H9 (cell line): Measurements from ENCODE around the gene IVNS1ABP. TPM values are rescaled to one million over a fixed set of nuclear protein-coding genes. Genes with fewer than 3 reads are reported as not detected.
A peak's percentile ranks its signal among the peaks of the same experiment; 100 is the strongest.

Experiments
- DNase-seq: peaks from one replicate; pipeline ENCODE4 v3.0.0-alpha.2; 2017
- H2AFZ ChIP-seq: one replicate; pipeline ENCODE4 v1.6.1; 2013; ENCODE audit warnings: mild to moderate bottlenecking, low read length, control low read depth, moderate library complexity
- H2AK5ac ChIP-seq: 2 replicates; pipeline ENCODE4 v1.6.1; 2013; ENCODE audit warnings: low read length, control low read depth, mixed read lengths; ENCODE audit not compliant: insufficient read length
- H2BK120ac ChIP-seq: one replicate; pipeline ENCODE4 v1.6.1; 2013; ENCODE audit warnings: low read depth, mild to moderate bottlenecking, low read length, control low read depth, inconsistent platforms; ENCODE audit not compliant: poor library complexity, severe bottlenecking
- H2BK12ac ChIP-seq: 2 replicates; pipeline ENCODE4 v1.6.1; 2013; ENCODE audit warnings: low read length, control low read depth, mixed read lengths, low read depth; ENCODE audit not compliant: insufficient read length
- H2BK15ac ChIP-seq: 2 replicates; pipeline ENCODE4 v1.6.1; 2013; ENCODE audit warnings: low read depth, low read length, control low read depth
- H2BK20ac ChIP-seq: one replicate; pipeline ENCODE4 v1.6.1; 2013; ENCODE audit warnings: low read depth, mild to moderate bottlenecking, low read length, control low read depth, inconsistent platforms; ENCODE audit not compliant: poor library complexity, severe bottlenecking
- H2BK5ac ChIP-seq: 2 replicates; pipeline ENCODE4 v1.6.1; 2013; ENCODE audit warnings: low read length, control low read depth, mixed read lengths; ENCODE audit not compliant: insufficient read length
- H3K14ac ChIP-seq: 2 replicates; pipeline ENCODE4 v1.6.1; 2013; ENCODE audit warnings: low read length, control low read depth; ENCODE audit not compliant: insufficient read depth
- H3K18ac ChIP-seq: 2 replicates; pipeline ENCODE4 v1.6.1; 2013; ENCODE audit warnings: low read depth, mild to moderate bottlenecking, mixed read lengths, low read length, control low read depth; ENCODE audit not compliant: insufficient read length
- H3K23ac ChIP-seq: 2 replicates; pipeline ENCODE4 v1.6.1; 2013; ENCODE audit warnings: low read length, control low read depth, mixed read lengths, low read depth; ENCODE audit not compliant: insufficient read length
- H3K23me2 ChIP-seq: 2 replicates; pipeline ENCODE4 v1.6.1; 2013; ENCODE audit warnings: low read depth, mild to moderate bottlenecking, mixed read lengths, low read length, control low read depth; ENCODE audit not compliant: insufficient read length, poor library complexity, severe bottlenecking
- H3K27ac ChIP-seq: 2 replicates; pipeline ENCODE4 v1.5.1; 2013; ENCODE audit warnings: low read length, control low read depth, mixed read lengths, low read depth; ENCODE audit not compliant: insufficient read length
- H3K27me3 ChIP-seq: 2 replicates; pipeline ENCODE4 v1.6.1; 2013; ENCODE audit warnings: low read length, control low read depth, inconsistent platforms; ENCODE audit not compliant: insufficient read depth
- H3K4ac ChIP-seq: 2 replicates; pipeline ENCODE4 v1.6.1; 2013; ENCODE audit warnings: low read depth, mild to moderate bottlenecking, control low read depth, inconsistent platforms, low read length, moderate library complexity
- H3K4me1 ChIP-seq: 2 replicates; pipeline ENCODE4 v1.6.1; 2013; ENCODE audit warnings: low read length, control low read depth, inconsistent platforms; ENCODE audit not compliant: insufficient read depth
- H3K4me2 ChIP-seq: 2 replicates; pipeline ENCODE4 v1.6.1; 2013; ENCODE audit warnings: low read length, control low read depth, mixed read lengths; ENCODE audit not compliant: insufficient read length, insufficient read depth
- H3K56ac ChIP-seq: 2 replicates; pipeline ENCODE4 v1.6.1; 2013; ENCODE audit warnings: low read depth, mild to moderate bottlenecking, mixed read lengths, low read length, control low read depth; ENCODE audit not compliant: insufficient read length
- H3K79me1 ChIP-seq: 2 replicates; pipeline ENCODE4 v1.6.1; 2013; ENCODE audit warnings: low read depth, mild to moderate bottlenecking, moderate library complexity, low read length, control low read depth, inconsistent platforms; ENCODE audit not compliant: insufficient read depth, poor library complexity, severe bottlenecking
- H3K79me2 ChIP-seq: 2 replicates; pipeline ENCODE4 v1.6.1; 2013; ENCODE audit warnings: low read length, control low read depth, inconsistent platforms; ENCODE audit not compliant: insufficient read depth
- H3K9ac ChIP-seq: 2 replicates; pipeline ENCODE4 v1.6.1; 2013; ENCODE audit warnings: low read length, control low read depth, mixed read lengths; ENCODE audit not compliant: insufficient read length; ENCODE audit errors: extremely low read depth
- H3K9me3 ChIP-seq: one replicate; pipeline ENCODE4 v1.6.1; 2013; ENCODE audit warnings: low read depth, low read length, inconsistent platforms; ENCODE audit not compliant: control insufficient read depth
- H3T11ph ChIP-seq: one replicate; pipeline ENCODE4 v1.6.1; 2013; ENCODE audit warnings: mild to moderate bottlenecking, low read length, control low read depth, inconsistent platforms
- H4K20me1 ChIP-seq: one replicate; pipeline ENCODE4 v1.6.1; 2013; ENCODE audit not compliant: control insufficient read depth, insufficient read length, insufficient read depth
- H4K5ac ChIP-seq: 2 replicates; pipeline ENCODE4 v1.6.1; 2013; ENCODE audit warnings: low read depth, mild to moderate bottlenecking, mixed read lengths, low read length, control low read depth; ENCODE audit not compliant: insufficient read length
- H4K8ac ChIP-seq: replicated peaks from 2 replicates; pipeline ENCODE4 v1.6.1; 2013; ENCODE audit warnings: low read length, control low read depth, mixed read lengths, low read depth; ENCODE audit not compliant: insufficient read length
- H4K91ac ChIP-seq: 2 replicates; pipeline ENCODE4 v1.6.1; 2013; ENCODE audit warnings: low read depth, mild to moderate bottlenecking, moderate library complexity, mixed read lengths, low read length, control low read depth; ENCODE audit not compliant: insufficient read length
- H3K27ac Mint-ChIP-seq, 3 experiments: 2 replicates in 2 of 3; 3 replicates in 1 of 3; pipeline ENCODE4 v1.8.0; 2020 to 2021; ENCODE audit warnings: mixed read lengths in 3 of 3, mild to moderate bottlenecking in 1 of 3, moderate library complexity in 1 of 3
- H3K27me3 Mint-ChIP-seq: 2 replicates; pipeline ENCODE4 v1.8.0; 2021; ENCODE audit warnings: low read depth, mild to moderate bottlenecking, moderate library complexity, mixed read lengths
- H3K36me3 Mint-ChIP-seq, 3 experiments: 2 replicates in 2 of 3; 3 replicates in 1 of 3; pipeline ENCODE4 v1.8.0; 2020 to 2021; ENCODE audit warnings: low read depth in 3 of 3, mixed read lengths in 3 of 3; ENCODE audit not compliant: insufficient read depth in 1 of 3
- H3K4me1 Mint-ChIP-seq, 2 experiments: 2 replicates each; pipeline ENCODE4 v1.8.0; 2020; ENCODE audit warnings: mixed read lengths in 2 of 2
- H3K4me3 Mint-ChIP-seq, 2 experiments: 2 replicates in 1 of 2; 3 replicates in 1 of 2; pipeline ENCODE4 v1.8.0; 2020 to 2021; ENCODE audit warnings: mild to moderate bottlenecking in 2 of 2, mixed read lengths in 2 of 2, moderate library complexity in 1 of 2
- H3K9me3 Mint-ChIP-seq, 2 experiments: 2 replicates in 1 of 2; 3 replicates in 1 of 2; pipeline ENCODE4 v1.8.0; 2020; ENCODE audit warnings: mild to moderate bottlenecking in 2 of 2, mixed read lengths in 2 of 2, moderate library complexity in 1 of 2
- CTCF ChIP-seq: fragments of 200-600 bp; sonication (generic); conservative IDR thresholded peaks from 3 replicates; pipeline ENCODE4 v1.8.0; 2021; ENCODE audit warnings: antibody characterized with exemption, mild to moderate bottlenecking
- WGBS: extraction: QIAGEN DNeasy Blood & Tissue Kit; methylation state at CpG from one replicate; pipeline ENCODE4 v1.1.7; 2013; ENCODE audit warnings: missing lambda C conversion rate, low lambda C conversion rate, mixed read lengths; ENCODE audit not compliant: insufficient read length; ENCODE audit errors: extremely low coverage; 5-methylcytosine and 5-hydroxymethylcytosine counted together
- total RNA-seq: library from RNA; stranded (reverse); gene quantifications from 2 replicates; pipeline ENCODE4 v1.2.1, GENCODE V29; 2021

The IVNS1ABP gene
- total RNA-seq, 1 experiment from 2014 or later: 110 TPM

GRCh38 chr1:185312361-185313138, 4.5 kb downstream of the IVNS1ABP start:
- Histone ChIP-seq H2AFZ (no peak overlapping the region), H3K27me3 (no peaks in the 10 kb centered on the region), H3K23ac (no peak overlapping the region), H3K27ac (no peak overlapping the region), H3K9me3 (no peaks in the 10 kb centered on the region), H4K8ac (no peak overlapping the region), H2BK120ac (no peak overlapping the region), H3K18ac (no peak overlapping the region), H4K91ac (no peak overlapping the region), H2BK20ac (no peak overlapping the region), H2BK12ac (no peak overlapping the region), H3T11ph (no peak overlapping the region), H3K14ac (no peak overlapping the region), H3K4me1 (no peaks in the 10 kb centered on the region; the same call in 1 of the 2 replicates), H2BK5ac (no peak overlapping the region), H3K4me2 (no peak overlapping the region), H3K79me2 (peaks cover 51% of the 10 kb centered on the region), H3K4ac (no peak overlapping the region), H2AK5ac (no peak overlapping the region), H3K56ac (no peak overlapping the region), H3K23me2 (peaks cover 2% of the 10 kb centered on the region), H3K79me1 (peaks cover 2% of the 10 kb centered on the region), H2BK15ac (no peak overlapping the region), H4K20me1 (no peaks in the 10 kb centered on the region), H4K5ac (no peak overlapping the region), H3K9ac (peak overlapping the region; percentile 5)
- Mint-ChIP-seq H3K27ac (peak overlapping the region in 1 of 3 experiments; percentile 52; a peak in 2 of 7 replicates), H3K4me3 (peak overlapping the region; percentile 96 to 98), H3K27me3 (no peaks in the 10 kb centered on the region), H3K36me3 (peaks cover 13 to 46% (median 30%) of the 10 kb centered on the region in 3 experiments), H3K9me3 (peaks cover 0 to under 1% of the 10 kb centered on the region in 2 experiments; a peak in 1 of 5 replicates), H3K4me1 (peaks cover 38% of the 10 kb centered on the region in 2 experiments)
- no peak for DNase-seq
- 100% methylated on average over 1 of the region's 4 CpGs for WGBS
- TF ChIP-seq CTCF: no peak
